ENCODE measurements around the gene CASKIN2. TPM values are rescaled to one million over a fixed set of nuclear protein-coding genes. Genes with fewer than 3 reads are reported as not detected.

Gene CASKIN2
- total and polyA plus RNA-seq, 11 donors: 19.5 to 51.2 (median 36.9) TPM

DNA sequence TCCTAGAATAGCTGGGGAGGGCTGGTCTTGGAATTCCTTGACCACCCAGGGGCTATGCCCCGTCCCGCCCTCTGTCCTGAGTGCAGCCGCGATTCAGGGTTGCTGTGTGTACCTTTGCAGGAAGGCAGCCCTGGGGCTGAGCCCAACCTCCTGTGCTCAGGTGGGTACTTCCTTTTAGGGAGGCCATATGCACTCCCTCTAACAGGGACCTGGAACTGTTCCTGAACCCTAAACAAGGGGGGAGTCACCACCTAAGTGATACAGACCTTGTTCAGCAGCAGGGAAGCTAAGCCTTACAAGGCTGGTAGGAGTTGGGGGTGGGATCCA is 34.8 kb upstream of the CASKIN2 start:
- no peaks in the 10 kb centered on the region for H3K36me3 ChIP-seq
- no peaks in the 10 kb centered on the region for H3K27me3 ChIP-seq
- H3K4me3 ChIP-seq: no peak overlapping the region
- TF ChIP-seq, protein P1, sequence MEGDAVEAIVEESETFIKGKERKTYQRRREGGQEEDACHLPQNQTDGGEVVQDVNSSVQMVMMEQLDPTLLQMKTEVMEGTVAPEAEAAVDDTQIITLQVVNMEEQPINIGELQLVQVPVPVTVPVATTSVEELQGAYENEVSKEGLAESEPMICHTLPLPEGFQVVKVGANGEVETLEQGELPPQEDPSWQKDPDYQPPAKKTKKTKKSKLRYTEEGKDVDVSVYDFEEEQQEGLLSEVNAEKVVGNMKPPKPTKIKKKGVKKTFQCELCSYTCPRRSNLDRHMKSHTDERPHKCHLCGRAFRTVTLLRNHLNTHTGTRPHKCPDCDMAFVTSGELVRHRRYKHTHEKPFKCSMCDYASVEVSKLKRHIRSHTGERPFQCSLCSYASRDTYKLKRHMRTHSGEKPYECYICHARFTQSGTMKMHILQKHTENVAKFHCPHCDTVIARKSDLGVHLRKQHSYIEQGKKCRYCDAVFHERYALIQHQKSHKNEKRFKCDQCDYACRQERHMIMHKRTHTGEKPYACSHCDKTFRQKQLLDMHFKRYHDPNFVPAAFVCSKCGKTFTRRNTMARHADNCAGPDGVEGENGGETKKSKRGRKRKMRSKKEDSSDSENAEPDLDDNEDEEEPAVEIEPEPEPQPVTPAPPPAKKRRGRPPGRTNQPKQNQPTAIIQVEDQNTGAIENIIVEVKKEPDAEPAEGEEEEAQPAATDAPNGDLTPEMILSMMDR (IDR thresholded peaks at IDR 0.05): no peak
- no peak for TF ChIP-seq POLR2A (IDR thresholded peaks at IDR 0.05)
- 81 to 88% (median 85%) methylated on average over 4 of the region's 4 CpGs for WGBS, 4 donors
- intact Hi-C loops (cut with DNase I): no loop called here
- peak in 1 of 4 donors; percentile 6 for ATAC-seq
- no peak overlapping the region for H3K27ac ChIP-seq
- no peaks in the 10 kb centered on the region for H3K9me3 ChIP-seq
- peaks cover 0 to 6% (median 0%) of the 10 kb centered on the region in 12 donors for H3K4me1 ChIP-seq
- no peak for DNase-seq

DNA sequence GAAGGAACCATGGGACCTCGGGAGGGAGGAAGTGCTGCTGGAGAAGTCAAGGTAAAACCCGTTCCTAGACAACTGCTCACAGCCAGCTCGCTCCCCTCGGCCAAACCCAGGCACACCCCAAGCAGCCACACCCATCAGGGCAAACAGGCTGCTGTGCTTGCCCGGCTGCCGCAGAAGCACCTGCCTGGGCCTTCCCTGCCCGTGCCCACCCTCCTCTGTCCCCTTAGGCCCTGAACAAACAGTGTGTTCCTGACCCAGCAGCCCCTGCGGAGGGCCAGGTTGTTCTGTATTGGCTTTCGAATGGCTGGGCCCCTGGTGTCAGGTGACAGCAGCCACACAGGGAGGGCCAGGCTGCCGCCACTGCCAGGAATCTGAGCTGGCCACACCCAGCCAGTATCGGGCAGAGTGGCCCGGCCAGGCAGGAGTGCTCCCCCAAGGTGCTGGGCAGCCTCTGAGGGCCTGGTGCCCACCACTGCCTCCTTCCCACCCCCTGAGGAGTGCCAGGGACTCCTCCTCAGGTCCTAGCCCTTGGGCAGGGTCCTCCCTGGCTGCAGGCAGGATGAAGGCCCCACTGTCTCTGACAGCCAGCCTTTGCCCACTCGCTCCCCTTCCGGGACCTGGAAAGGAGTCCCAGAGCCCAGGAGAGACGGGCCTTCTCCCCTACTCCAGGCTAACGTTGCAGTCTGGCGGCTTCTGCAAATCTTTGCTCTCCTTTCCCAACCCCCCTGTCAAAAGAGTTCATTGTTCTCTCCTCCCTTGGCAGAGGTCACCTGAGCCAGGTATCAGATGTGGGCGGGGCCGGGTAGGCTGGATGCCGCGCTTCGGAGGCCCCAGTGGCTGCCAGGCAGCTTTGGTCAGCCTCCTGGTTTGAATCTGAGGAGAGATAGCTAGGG is 34.2 kb upstream of the CASKIN2 start:
- 64 to 72% (median 66%) methylated on average over 12 to 22 of the region's 22 CpGs for WGBS, 4 donors
- ATAC-seq (peak; percentile 45 to 72 (median 58)), DNase-seq (no peak)
- H3K27ac ChIP-seq: no peak overlapping the region
- no peak overlapping the region for H3K4me3 ChIP-seq
- intact Hi-C loops (cut with DNase I): no loop called here
- H3K4me1 ChIP-seq: peaks cover 0 to 6% (median 0%) of the 10 kb centered on the region in 12 donors
- no peaks in the 10 kb centered on the region for H3K27me3 ChIP-seq
- H3K9me3 ChIP-seq: no peaks in the 10 kb centered on the region
- TF ChIP-seq, protein P1 (IDR thresholded peaks at IDR 0.05): no peak
- no peak for TF ChIP-seq POLR2A (IDR thresholded peaks at IDR 0.05)
- no peaks in the 10 kb centered on the region for H3K36me3 ChIP-seq

DNA sequence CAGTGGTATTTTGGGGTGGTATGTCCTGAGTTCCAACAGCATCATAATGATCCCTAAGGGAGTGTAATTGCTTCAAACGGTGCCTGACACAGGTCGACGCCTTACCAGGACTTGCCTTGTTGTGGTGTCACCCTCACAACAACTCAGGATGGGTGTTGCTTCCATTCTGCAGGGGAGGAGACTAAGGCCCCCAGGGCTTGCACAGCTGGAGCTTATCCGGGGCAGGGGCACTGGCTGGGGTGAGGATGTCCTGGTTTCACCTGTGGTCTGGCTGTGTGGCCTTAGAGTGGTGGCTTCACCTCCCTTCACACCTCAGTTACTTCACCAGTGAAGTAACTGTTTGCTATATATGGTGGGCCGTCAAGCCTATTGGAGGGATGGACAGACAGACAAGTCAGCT is 33.5 kb upstream of the CASKIN2 start:
- H3K36me3 ChIP-seq: no peaks in the 10 kb centered on the region
- TF ChIP-seq, protein P1 (IDR thresholded peaks at IDR 0.05): no peak
- TF ChIP-seq POLR2A (IDR thresholded peaks at IDR 0.05): no peak
- H3K4me1 ChIP-seq: peaks cover 0 to 6% (median 0%) of the 10 kb centered on the region in 12 donors
- no peak overlapping the region for H3K4me3 ChIP-seq
- ATAC-seq (no peak), DNase-seq (no peak)
- H3K27me3 ChIP-seq: no peaks in the 10 kb centered on the region
- no peaks in the 10 kb centered on the region for H3K9me3 ChIP-seq
- H3K27ac ChIP-seq: no peak overlapping the region
- 80 to 91% (median 84%) methylated on average over 5 of the region's 5 CpGs for WGBS, 4 donors
- intact Hi-C loops (cut with DNase I): no loop called here

DNA sequence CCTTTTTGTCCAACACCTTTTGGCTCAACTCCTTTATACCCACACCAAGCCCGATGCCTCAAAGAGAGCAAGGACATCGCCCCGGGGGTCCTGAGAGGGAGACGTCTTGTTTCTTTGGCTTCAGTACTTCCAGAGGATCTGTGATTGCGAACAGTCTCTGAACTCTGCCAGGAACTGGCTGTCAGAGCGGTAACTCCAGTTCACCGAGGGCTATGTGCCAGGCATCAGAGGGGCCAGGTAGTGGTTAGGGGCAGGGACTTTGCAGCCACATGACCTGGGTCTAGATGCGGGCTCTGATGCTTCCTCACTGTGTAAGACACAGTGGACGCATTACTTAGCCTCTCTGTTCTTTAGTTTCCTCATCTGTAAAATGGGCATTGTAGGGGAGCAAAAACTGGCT is 31.8 kb upstream of the CASKIN2 start:
- no peaks in the 10 kb centered on the region for H3K27me3 ChIP-seq
- DNase-seq: no peak
- no peak overlapping the region for H3K27ac ChIP-seq
- no peak for TF ChIP-seq POLR2A (IDR thresholded peaks at IDR 0.05)
- TF ChIP-seq, protein P1 (IDR thresholded peaks at IDR 0.05): no peak
- no peaks in the 10 kb centered on the region for H3K36me3 ChIP-seq
- intact Hi-C loops (cut with DNase I): no loop called here
- 91 to 100% (median 94%) methylated on average over 7 to 9 of the region's 9 CpGs for WGBS, 4 donors
- no peaks in the 10 kb centered on the region for H3K9me3 ChIP-seq
- no peak for ATAC-seq
- H3K4me3 ChIP-seq: no peak overlapping the region
- H3K4me1 ChIP-seq: no peaks in the 10 kb centered on the region

Data from heart left ventricle (tissue), 16 donors.